Smooth muscle cell (in vitro differentiated cells): Measurements from ENCODE around the gene SLC26A1. TPM values are rescaled to one million over a fixed set of nuclear protein-coding genes. Genes with fewer than 3 reads are reported as not detected.

Experiments used
- DNase-seq: peaks from one replicate; lab custom pipeline; 2025; ENCODE audit not compliant: unreplicated experiment; lab: John Stamatoyannopoulos, UW
- H2AFZ ChIP-seq: fragments of 200-600 bp; sonication (generic); 2 replicates; pipeline ENCODE4 v1.6.0; 2016; ENCODE audit warnings: antibody characterized with exemption, low read depth, mild to moderate bottlenecking
- H3F3A ChIP-seq: fragments of 200-600 bp; sonication (generic); 2 replicates; pipeline ENCODE4 v1.6.0; 2017; ENCODE audit warnings: antibody characterized with exemption, low read depth
- H3K27ac ChIP-seq: fragments of 200-600 bp; sonication (generic); 2 replicates; pipeline ENCODE4 v1.5.1; 2016; ENCODE audit warnings: low read depth, mild to moderate bottlenecking
- H3K27me3 ChIP-seq: fragments of 200-600 bp; sonication (generic); 2 replicates; pipeline ENCODE4 v1.6.1; 2016; ENCODE audit warnings: low read depth, mild to moderate bottlenecking
- H3K36me3 ChIP-seq: fragments of 200-600 bp; sonication (generic); 2 replicates; pipeline ENCODE4 v1.5.1; 2016; ENCODE audit warnings: low read depth
- H3K4me1 ChIP-seq: fragments of 200-600 bp; sonication (generic); 2 replicates; pipeline ENCODE4 v1.5.1; 2016; ENCODE audit warnings: low read depth
- H3K4me2 ChIP-seq: fragments of 200-600 bp; sonication (generic); 2 replicates; pipeline ENCODE4 v1.6.0; 2016; ENCODE audit warnings: mild to moderate bottlenecking
- H3K4me3 ChIP-seq: fragments of 200-600 bp; sonication (generic); 2 replicates; pipeline ENCODE4 v1.5.1; 2016; ENCODE audit warnings: mild to moderate bottlenecking
- H3K79me2 ChIP-seq: fragments of 200-600 bp; sonication (generic); 2 replicates; pipeline ENCODE4 v1.6.0; 2016; ENCODE audit warnings: low read depth, mild to moderate bottlenecking
- H3K9ac ChIP-seq: fragments of 200-600 bp; sonication (generic); 2 replicates; pipeline ENCODE4 v1.6.0; 2016; ENCODE audit warnings: low read depth
- H3K9me3 ChIP-seq: fragments of 200-600 bp; sonication (generic); replicated peaks from 2 replicates; pipeline ENCODE4 v1.5.1; 2016; ENCODE audit warnings: low read depth
- H4K20me1 ChIP-seq: fragments of 200-600 bp; sonication (generic); 2 replicates; pipeline ENCODE4 v1.6.0; 2016; ENCODE audit warnings: low read depth
- CTCF ChIP-seq: fragments of 200-600 bp; sonication (generic); IDR thresholded peaks from 2 replicates; pipeline ENCODE4 v1.5.1; 2017; ENCODE audit warnings: borderline replicate concordance, mild to moderate bottlenecking, antibody characterized with exemption; ENCODE audit not compliant: insufficient read depth, poor library complexity, severe bottlenecking
- WGBS: methylation state at CpG from one replicate; pipeline ENCODE4 v1.1.7; 2016; ENCODE audit warnings: low lambda C conversion rate; 5-methylcytosine and 5-hydroxymethylcytosine counted together
- polyA plus RNA-seq: library from polyadenylated mRNA; unstranded; fragments of >200 nt; fragmentation: Nextera tagmentation; extraction: Ambion mirVana; gene quantifications from 2 replicates; pipeline ENCODE4 v1.2.1, GENCODE V29; 2016
- total RNA-seq: library from RNA; depleted of rRNA; stranded (reverse); fragments of >200 nt; gene quantifications from 2 replicates; pipeline ENCODE4 v1.2.3, GENCODE V29; 2014

The SLC26A1 gene
- total and polyA plus RNA-seq, 2 experiments from 2014 or later: 0.67 to 1.7 TPM

GRCh38 chr4:1031346-1031745, 38.1 kb upstream of the SLC26A1 start:
- 88% methylated on average over 7 of the region's 8 CpGs for WGBS
- H3K27me3 ChIP-seq: no peaks in the 10 kb centered on the region
- no peaks in the 10 kb centered on the region for H4K20me1 ChIP-seq
- no peaks in the 10 kb centered on the region for H3K79me2 ChIP-seq
- no peak overlapping the region for H3K27ac ChIP-seq
- TF ChIP-seq CTCF: no peak
- H3K9me3 ChIP-seq: no peaks in the 10 kb centered on the region
- no peak overlapping the region for H3K4me2 ChIP-seq
- H3K4me3 ChIP-seq: no peak overlapping the region
- no peaks in the 10 kb centered on the region for H3F3A ChIP-seq
- no peaks in the 10 kb centered on the region for H3K4me1 ChIP-seq
- no peak for DNase-seq
- H2AFZ ChIP-seq: no peak overlapping the region
- H3K36me3 ChIP-seq: no peaks in the 10 kb centered on the region
- no peak overlapping the region for H3K9ac ChIP-seq

- Histone ChIP-seq H3K27me3 (no peaks in the 10 kb centered on the region), H3K4me3 (no peak overlapping the region), H4K20me1 (no peaks in the 10 kb centered on the region), H3K4me2 (no peak overlapping the region), H2AFZ (no peak overlapping the region), H3K27ac (no peak overlapping the region), H3K36me3 (no peaks in the 10 kb centered on the region), H3K79me2 (no peaks in the 10 kb centered on the region), H3K9me3 (no peaks in the 10 kb centered on the region), H3F3A (no peaks in the 10 kb centered on the region), H3K4me1 (no peaks in the 10 kb centered on the region), H3K9ac (no peak overlapping the region)
- no peak for TF ChIP-seq CTCF
- DNase-seq: no peak
- WGBS: 86% methylated on average over 15 of the region's 16 CpGs
Observed at GRCh38 chr4:1030559-1030958, 37.4 kb upstream of the SLC26A1 start.

GRCh38 chr4:1030031-1030430, 36.8 kb upstream of the SLC26A1 start:
- no peaks in the 10 kb centered on the region for H3F3A ChIP-seq
- no peak overlapping the region for H3K27ac ChIP-seq
- H3K79me2 ChIP-seq: no peaks in the 10 kb centered on the region
- TF ChIP-seq CTCF: no peak
- H3K36me3 ChIP-seq: no peaks in the 10 kb centered on the region
- H4K20me1 ChIP-seq: no peaks in the 10 kb centered on the region
- H3K9me3 ChIP-seq: no peaks in the 10 kb centered on the region
- H3K4me2 ChIP-seq: no peak overlapping the region
- H3K4me3 ChIP-seq: no peak overlapping the region
- no peak overlapping the region for H3K9ac ChIP-seq
- H3K4me1 ChIP-seq: no peaks in the 10 kb centered on the region
- DNase-seq: no peak
- no peak overlapping the region for H2AFZ ChIP-seq
- WGBS: 84% methylated on average over 4 of the region's 12 CpGs
- no peaks in the 10 kb centered on the region for H3K27me3 ChIP-seq

- no peak overlapping the region for H3K4me2 ChIP-seq
- 91% methylated on average over 17 of the region's 17 CpGs for WGBS
- no peak overlapping the region for H3K9ac ChIP-seq
- H3K79me2 ChIP-seq: no peaks in the 10 kb centered on the region
- H3F3A ChIP-seq: no peaks in the 10 kb centered on the region
- no peaks in the 10 kb centered on the region for H3K9me3 ChIP-seq
- H3K27me3 ChIP-seq: no peaks in the 10 kb centered on the region
- no peak for DNase-seq
- no peaks in the 10 kb centered on the region for H4K20me1 ChIP-seq
- H3K27ac ChIP-seq: no peak overlapping the region
- no peaks in the 10 kb centered on the region for H3K4me1 ChIP-seq
- no peak for TF ChIP-seq CTCF
- H3K36me3 ChIP-seq: no peaks in the 10 kb centered on the region
- H2AFZ ChIP-seq: no peak overlapping the region
- no peak overlapping the region for H3K4me3 ChIP-seq
Observed at GRCh38 chr4:1029529-1029928, 36.3 kb upstream of the SLC26A1 start.
